ENCODE data around the gene USHBP1. TPM values are rescaled to one million over a fixed set of nuclear protein-coding genes. Genes with fewer than 3 reads are reported as not detected.

The USHBP1 gene
- total and polyA plus RNA-seq, 2 of the 13 experiments (the other 11 are each of a cell fraction or from before 2014, with no cell fraction given) = 0.15 to 1.5 TPM

- no peak for TF ChIP-seq MAZ (IDR thresholded peaks at IDR 0.05; ENCODE audit: borderline replicate concordance, low read depth, low read length)
- 0 out of 2 replicates have a peak, but pooled peaks have one; percentile 63 for TF ChIP-seq MAZ (CRISPR knock-in tag; IDR thresholded peaks at IDR 0.05; ENCODE audit: low read depth)
- TF ChIP-seq ZNF644 (CRISPR knock-in tag; IDR thresholded peaks at IDR 0.05; ENCODE audit: low read depth) = no peak
- TF ChIP-seq ZNF280D (CRISPR knock-in tag; IDR thresholded peaks at IDR 0.05) = no peak
- no peak for TF ChIP-seq EZH2 (conservative IDR thresholded peaks at IDR 0.05; ENCODE audit: low read depth, low read length)
- TF ChIP-seq ZNF740 (CRISPR knock-in tag; IDR thresholded peaks at IDR 0.05) = peak; percentile 50; the same call in 1 of the 2 replicates
- no peak for TF ChIP-seq ZNF382 (CRISPR knock-in tag; IDR thresholded peaks at IDR 0.05; ENCODE audit: borderline replicate concordance)
- TF ChIP-seq TFE3 (CRISPR knock-in tag; IDR thresholded peaks at IDR 0.05) = 0 out of 2 replicates have a peak, but pooled peaks have one; percentile 41
- TF ChIP-seq EEA1 (CRISPR knock-in tag; IDR thresholded peaks at IDR 0.05; ENCODE audit: borderline replicate concordance) = peak; percentile 52; the same call in 1 of the 2 replicates
- 0 out of 2 replicates have a peak, but pooled peaks have one; percentile 58 for TF ChIP-seq MXD4 (CRISPR knock-in tag; IDR thresholded peaks at IDR 0.05)
- TF ChIP-seq TCF7 (IDR thresholded peaks at IDR 0.05; ENCODE audit: low read depth) = no peak
- peak; percentile 90 for TF ChIP-seq ZGPAT (CRISPR knock-in tag; IDR thresholded peaks at IDR 0.05)
- peak; percentile 61 to 76; a peak in 3 of 4 replicates for TF ChIP-seq POLR2A (IDR thresholded peaks at IDR 0.05; ENCODE audit: insufficient read depth in 1 of 2, low read depth in 2 of 2, low read length in 2 of 2)
- no peak for TF ChIP-seq ZNF235 (CRISPR knock-in tag; IDR thresholded peaks at IDR 0.05; ENCODE audit: borderline replicate concordance)
- peak; percentile 72; the same call in 1 of the 2 replicates for TF ChIP-seq SIN3A (IDR thresholded peaks at IDR 0.05; ENCODE audit: borderline replicate concordance, low read depth, low read length)
- TF ChIP-seq ZSCAN20 (CRISPR knock-in tag; IDR thresholded peaks at IDR 0.05; ENCODE audit: borderline replicate concordance) = peak; percentile 69; the same call in 1 of the 2 replicates
- 0 out of 2 replicates have a peak, but pooled peaks have one; percentile 18 for TF ChIP-seq ATF1 (CRISPR knock-in tag; IDR thresholded peaks at IDR 0.05)
- TF ChIP-seq ZBED4 (CRISPR knock-in tag; IDR thresholded peaks at IDR 0.05; ENCODE audit: borderline replicate concordance) = peak; percentile 89; the same call in 1 of the 2 replicates
- no peak for TF ChIP-seq ZMYM2 (CRISPR knock-in tag; IDR thresholded peaks at IDR 0.05)
Measured at GRCh38 chr19:17305517-17306284, 41.2 kb upstream of the USHBP1 start, which contains the start of gene MRPL34 (continued).

Measured in HepG2 (cell line).